ENCODE measurements around the gene ZNF273.

DNA sequence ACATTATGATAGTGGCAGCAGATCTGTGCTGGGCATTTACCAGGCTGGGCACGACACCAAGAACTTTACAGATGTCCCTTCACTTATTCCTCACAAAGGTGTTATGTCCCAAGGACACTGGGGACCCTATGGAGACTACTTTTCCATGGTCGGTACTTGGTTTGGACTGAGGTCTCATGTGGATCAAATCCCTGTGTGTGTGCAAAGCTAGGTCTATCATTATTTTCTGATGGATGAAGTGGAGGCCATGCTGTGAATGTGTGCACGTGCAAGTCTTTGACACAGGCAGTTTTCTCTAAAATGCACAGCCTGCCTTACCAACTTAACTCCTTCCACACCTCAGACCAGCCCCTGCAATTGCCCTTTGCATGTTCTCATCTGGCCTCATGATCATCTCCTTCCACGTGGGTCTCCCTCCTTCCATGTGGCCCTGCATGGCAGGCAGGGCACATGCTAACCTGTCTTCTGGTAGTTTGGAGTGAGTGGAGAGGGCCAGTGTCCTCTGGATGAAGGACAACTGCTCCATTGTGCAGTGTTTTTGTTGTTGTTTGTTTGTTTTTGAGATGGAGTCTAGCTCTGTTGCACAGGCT lies 16.0 kb upstream of the ZNF273 start:
- no peak for TF ChIP-seq EZH2phosphoT487 (IDR thresholded peaks at IDR 0.05; ENCODE audit: insufficient read depth, low read depth)
- TF ChIP-seq EZH2 (IDR thresholded peaks at IDR 0.05; ENCODE audit: insufficient read depth, poor library complexity, severe bottlenecking), result no peak
